ENCODE results near the gene SP110. TPM values are rescaled to one million over a fixed set of nuclear protein-coding genes. Genes with fewer than 3 reads are reported as not detected.

Gene SP110
- total RNA-seq, 1 experiment from 2014 or later, result 11.0 TPM

DNA sequence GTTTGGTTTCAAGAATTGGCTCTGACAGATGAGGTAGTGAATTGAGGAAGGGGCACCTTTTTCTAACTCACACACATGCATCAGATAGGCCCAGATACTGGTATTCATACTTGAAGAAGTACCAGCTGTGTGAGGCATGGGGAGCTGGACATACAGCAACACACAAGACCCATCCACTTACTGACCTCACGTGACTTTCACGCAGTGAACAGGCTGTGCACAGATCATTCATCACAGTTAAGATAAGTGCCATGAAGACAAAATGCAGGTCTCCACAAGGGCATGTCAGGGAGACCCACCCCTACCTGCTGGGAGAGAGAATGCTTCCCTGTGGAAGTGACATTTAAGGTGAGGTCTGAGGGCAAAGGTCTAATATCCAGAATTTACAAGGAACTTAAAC, 38.6 kb downstream of the SP110 start:
- TF ChIP-seq EZH2 (IDR thresholded peaks at IDR 0.05; ENCODE audit: borderline replicate concordance, low read depth, low read length, poor library complexity, severe bottlenecking), result no peak
- TF ChIP-seq CTCF (conservative IDR thresholded peaks at IDR 0.05; ENCODE audit: low read depth, low read length), result no peak
- DNase-seq (ENCODE audit: low spot score), result no peak
- Histone ChIP-seq H3K9me3 (ENCODE audit: low read depth, low read length, poor library complexity, severe bottlenecking) (no peaks in the 10 kb centered on the region), H3K36me3 (ENCODE audit: insufficient read depth, low read length, poor library complexity, severe bottlenecking) (no peaks in the 10 kb centered on the region), H3K27me3 (replicated peaks; ENCODE audit: insufficient read depth, low read depth, low read length, poor library complexity) (no peaks in the 10 kb centered on the region), H3K4me3 (ENCODE audit: low read depth, low read length, poor library complexity, severe bottlenecking) (no peak overlapping the region), H3K27ac (ENCODE audit: low read depth, low read length, poor library complexity, severe bottlenecking) (no peak overlapping the region), H3K4me1 (ENCODE audit: insufficient read depth, low read length, poor library complexity, severe bottlenecking) (peaks cover 20% of the 10 kb centered on the region)
- intact Hi-C loops (cut with micrococcal nuclease; ENCODE audit: unreplicated experiment), result no loop called here
- POLR2A ChIA-PET (ENCODE audit: low non-redundant PET), result no interaction called here
- CTCF ChIA-PET, result no interaction called here
- BruUV-seq (replicated peaks), result no TSS peak

GRCh38 chr2:230179907-230180306, 39.9 kb downstream of the SP110 start:
- Histone ChIP-seq H3K4me1 (ENCODE audit: insufficient read depth, low read length, poor library complexity, severe bottlenecking) (peaks cover 20% of the 10 kb centered on the region), H3K27ac (ENCODE audit: low read depth, low read length, poor library complexity, severe bottlenecking) (no peak overlapping the region), H3K4me3 (ENCODE audit: low read depth, low read length, poor library complexity, severe bottlenecking) (no peak overlapping the region), H3K27me3 (replicated peaks; ENCODE audit: insufficient read depth, low read depth, low read length, poor library complexity) (no peaks in the 10 kb centered on the region), H3K36me3 (ENCODE audit: insufficient read depth, low read length, poor library complexity, severe bottlenecking) (no peaks in the 10 kb centered on the region), H3K9me3 (ENCODE audit: low read depth, low read length, poor library complexity, severe bottlenecking) (no peaks in the 10 kb centered on the region)
- TF ChIP-seq EZH2 (IDR thresholded peaks at IDR 0.05; ENCODE audit: borderline replicate concordance, low read depth, low read length, poor library complexity, severe bottlenecking) (no peak), CTCF (conservative IDR thresholded peaks at IDR 0.05; ENCODE audit: low read depth, low read length) (no peak)
- no peak for DNase-seq (ENCODE audit: low spot score)
- ChIA-PET POLR2A (ENCODE audit: low non-redundant PET) (no interaction called here), CTCF (no interaction called here)
- intact Hi-C loops (cut with micrococcal nuclease; ENCODE audit: unreplicated experiment), result no loop called here
- BruUV-seq (replicated peaks), result no TSS peak

DNA sequence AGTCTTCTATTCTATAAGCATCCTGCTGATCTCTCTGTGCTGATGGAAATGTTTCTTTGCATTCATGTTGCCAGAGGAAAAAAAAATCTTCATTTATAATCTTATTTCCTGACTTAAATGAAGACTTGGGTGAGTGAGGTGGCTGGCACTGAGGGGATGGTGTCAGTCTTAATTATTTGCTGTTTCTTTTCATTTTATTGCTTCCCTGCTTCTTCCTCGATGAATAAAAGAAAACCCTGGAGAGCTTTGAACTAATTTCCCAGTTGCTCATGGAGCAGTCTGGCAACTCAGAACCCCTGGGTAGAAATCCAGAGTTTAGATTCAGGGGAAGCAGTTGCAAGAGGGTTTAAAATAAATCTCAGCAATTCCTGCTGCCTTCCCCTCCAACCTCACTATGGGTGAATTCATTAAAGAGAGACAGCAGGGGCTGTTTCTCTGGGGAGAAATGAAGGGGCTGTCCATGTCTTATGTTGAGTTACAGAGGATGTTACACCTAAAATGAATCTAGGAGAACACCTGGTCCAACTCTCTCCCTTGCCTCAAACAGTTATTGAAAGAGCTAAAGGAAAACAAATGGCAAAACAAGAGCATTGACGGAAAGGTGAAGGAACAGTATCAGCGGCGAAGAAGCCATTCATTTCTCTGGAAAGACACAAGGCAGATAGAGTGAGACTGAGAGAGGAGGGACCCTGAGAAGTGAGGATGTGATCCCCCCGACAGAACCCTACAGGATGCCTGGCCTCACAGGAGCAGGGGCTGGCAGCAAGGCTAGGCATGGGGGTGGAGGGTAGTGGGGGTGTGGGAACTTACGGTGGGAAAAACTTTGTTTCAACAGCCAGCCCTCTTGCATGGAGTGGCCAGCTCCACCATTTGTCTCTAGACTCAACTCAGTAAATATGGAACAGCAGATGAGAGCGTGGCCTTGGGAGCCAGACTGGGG, 41.0 kb downstream of the SP110 start:
- H3K27ac ChIP-seq (ENCODE audit: low read depth, low read length, poor library complexity, severe bottlenecking), result no peak overlapping the region
- CTCF ChIA-PET, result no interaction called here
- H3K36me3 ChIP-seq (ENCODE audit: insufficient read depth, low read length, poor library complexity, severe bottlenecking), result no peaks in the 10 kb centered on the region
- no peak for TF ChIP-seq CTCF (conservative IDR thresholded peaks at IDR 0.05; ENCODE audit: low read depth, low read length)
- TF ChIP-seq EZH2 (IDR thresholded peaks at IDR 0.05; ENCODE audit: borderline replicate concordance, low read depth, low read length, poor library complexity, severe bottlenecking), result no peak
- H3K27me3 ChIP-seq (replicated peaks; ENCODE audit: insufficient read depth, low read depth, low read length, poor library complexity), result no peaks in the 10 kb centered on the region
- no peaks in the 10 kb centered on the region for H3K9me3 ChIP-seq (ENCODE audit: low read depth, low read length, poor library complexity, severe bottlenecking)
- peak; percentile 76 for DNase-seq (ENCODE audit: low spot score)
- no TSS peak for BruUV-seq (replicated peaks)
- POLR2A ChIA-PET (ENCODE audit: low non-redundant PET), result no interaction called here
- H3K4me3 ChIP-seq (ENCODE audit: low read depth, low read length, poor library complexity, severe bottlenecking), result no peak overlapping the region
- peaks cover 20% of the 10 kb centered on the region for H3K4me1 ChIP-seq (ENCODE audit: insufficient read depth, low read length, poor library complexity, severe bottlenecking)
- intact Hi-C loops (cut with micrococcal nuclease; ENCODE audit: unreplicated experiment), result no loop called here
